ENCODE measurements around the gene MMP14.
A peak's percentile ranks its signal among the peaks of the same experiment; 100 is the strongest.
"Not testable (repeated sequence)": the region's sequence is repeated elsewhere in the genome, so short reads cannot be mapped to it uniquely, and the experiment has no call there.

Gene MMP14

DNA sequence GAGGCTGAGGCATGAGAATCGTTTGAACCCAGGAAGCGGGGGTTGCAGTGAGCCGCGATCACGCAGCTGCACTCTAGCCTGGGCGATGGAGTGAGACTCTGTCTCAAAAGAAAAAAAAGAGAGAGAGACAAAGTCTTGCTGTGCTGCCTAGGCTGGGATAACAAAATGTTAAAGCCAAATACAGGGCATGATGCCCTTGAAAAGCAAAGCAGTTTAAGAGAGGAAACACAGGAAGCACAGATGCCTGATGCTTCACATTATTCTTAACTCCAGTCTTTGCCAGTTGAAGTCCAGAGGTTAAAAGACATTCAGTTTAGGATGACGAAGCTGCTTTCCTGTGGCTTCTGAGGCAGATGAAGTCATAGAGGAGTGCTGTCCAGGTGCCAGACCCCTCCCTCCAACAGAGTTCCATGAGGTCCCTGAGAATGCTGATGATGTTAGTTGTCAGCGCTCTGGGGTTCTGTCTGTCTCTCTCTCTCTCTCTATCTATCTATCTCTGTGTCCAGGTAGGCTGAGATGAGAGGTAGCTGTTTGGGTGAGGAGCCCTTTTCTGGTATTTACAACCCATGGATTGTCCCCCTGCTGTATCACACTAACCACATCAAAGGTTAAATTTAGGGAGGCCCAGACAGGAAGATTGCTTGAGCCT lies 11.6 kb upstream of the MMP14 start:
- peak in 1 of 2 experiments; percentile 56 for DNase-seq
- TF ChIP-seq GATA1 (IDR thresholded peaks at IDR 0.05; ENCODE audit: low read depth, low read length) (no peak), POLR2A (IDR thresholded peaks at IDR 0.05; ENCODE audit: low read length) (no peak)

DNA sequence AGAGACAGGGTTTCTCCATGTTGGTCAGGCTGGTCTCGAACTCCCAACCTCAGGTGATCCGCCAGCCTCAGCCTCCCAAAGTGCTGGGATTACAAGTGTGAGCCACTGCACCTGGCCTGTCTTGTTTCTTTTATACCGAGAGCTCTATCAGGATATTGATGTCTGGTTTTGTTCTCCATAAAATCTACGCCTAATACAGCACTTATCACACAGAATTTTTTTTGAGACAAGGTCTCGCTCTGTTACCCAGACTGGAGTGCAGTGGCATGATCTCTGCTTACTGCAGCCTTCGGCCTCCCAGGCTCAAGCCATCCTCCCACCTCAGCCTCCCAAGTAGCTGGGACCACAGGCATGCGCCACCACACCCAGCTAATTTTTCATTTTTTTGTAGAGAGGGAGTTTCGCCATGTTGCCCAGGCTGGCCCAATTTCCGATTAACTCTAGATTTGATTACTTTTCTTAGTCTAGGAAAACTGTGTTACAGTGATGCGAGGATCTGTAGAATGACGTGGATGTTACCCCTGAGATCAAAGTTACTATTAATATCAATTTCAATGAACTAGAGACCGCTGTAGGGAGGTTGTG lies 7.2 kb upstream of the MMP14 start:
- not testable (repeated sequence) for DNase-seq

- peak; percentile 91 to 93 for DNase-seq
- TF ChIP-seq POLR2A (IDR thresholded peaks at IDR 0.05; ENCODE audit: low read length) (peak; percentile 66), GATA1 (IDR thresholded peaks at IDR 0.05; ENCODE audit: low read depth, low read length) (no peak)
These were observed 6.5 kb upstream of the MMP14 start, which contains the start of gene MRPL52 for GRCh38 chr14:22829661-22830442. Gene MRPL52, plus strand, starts transcription at chr14:22829887. Its CDS starts 26 bp downstream, at chr14:22829913.

DNA sequence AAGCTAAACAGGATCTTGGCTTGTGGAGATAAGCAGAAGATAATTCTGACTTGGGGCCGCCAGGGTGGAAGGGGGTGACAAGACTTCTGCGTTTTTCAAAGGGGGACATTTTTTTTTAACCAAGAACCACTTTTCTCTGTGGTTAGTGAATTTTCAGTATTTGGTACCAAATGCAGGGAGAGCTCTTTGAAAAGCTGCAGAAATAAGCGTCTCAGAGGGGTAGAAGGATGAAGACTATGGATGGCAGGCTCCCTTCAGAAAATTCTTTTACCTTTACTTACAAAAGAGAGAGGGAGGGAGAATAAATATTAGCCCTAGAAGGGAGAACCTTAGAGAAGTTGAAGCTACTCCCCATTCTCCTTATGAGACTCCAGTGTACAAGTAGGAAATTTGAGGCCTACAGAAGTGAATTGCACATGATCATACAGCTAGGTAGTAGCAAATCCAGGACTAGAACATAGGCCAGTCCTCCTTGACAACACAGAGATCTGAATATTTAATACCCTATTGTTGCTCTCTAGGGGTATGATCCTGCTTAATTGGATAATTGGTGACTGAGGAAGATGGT lies 5.9 kb upstream of the MMP14 start:
- TF ChIP-seq POLR2A (IDR thresholded peaks at IDR 0.05; ENCODE audit: low read length) (no peak), GATA1 (IDR thresholded peaks at IDR 0.05; ENCODE audit: low read depth, low read length) (no peak)
- peak; percentile 57 to 60 for DNase-seq

GRCh38 chr14:22835505-22835904 lies 880 bp upstream of the MMP14 start:
- TF ChIP-seq POLR2A (IDR thresholded peaks at IDR 0.05; ENCODE audit: low read length) (no peak), GATA1 (IDR thresholded peaks at IDR 0.05; ENCODE audit: low read depth, low read length) (no peak)
- DNase-seq, result no peak

GRCh38 chr14:22837114-22837749 lies 847 bp downstream of the MMP14 start:
- DNase-seq, result peak; percentile 69 to 70
- TF ChIP-seq POLR2A (IDR thresholded peaks at IDR 0.05; ENCODE audit: low read length), result peak; percentile 56
- no peak for TF ChIP-seq GATA1 (IDR thresholded peaks at IDR 0.05; ENCODE audit: low read depth, low read length)

DNA sequence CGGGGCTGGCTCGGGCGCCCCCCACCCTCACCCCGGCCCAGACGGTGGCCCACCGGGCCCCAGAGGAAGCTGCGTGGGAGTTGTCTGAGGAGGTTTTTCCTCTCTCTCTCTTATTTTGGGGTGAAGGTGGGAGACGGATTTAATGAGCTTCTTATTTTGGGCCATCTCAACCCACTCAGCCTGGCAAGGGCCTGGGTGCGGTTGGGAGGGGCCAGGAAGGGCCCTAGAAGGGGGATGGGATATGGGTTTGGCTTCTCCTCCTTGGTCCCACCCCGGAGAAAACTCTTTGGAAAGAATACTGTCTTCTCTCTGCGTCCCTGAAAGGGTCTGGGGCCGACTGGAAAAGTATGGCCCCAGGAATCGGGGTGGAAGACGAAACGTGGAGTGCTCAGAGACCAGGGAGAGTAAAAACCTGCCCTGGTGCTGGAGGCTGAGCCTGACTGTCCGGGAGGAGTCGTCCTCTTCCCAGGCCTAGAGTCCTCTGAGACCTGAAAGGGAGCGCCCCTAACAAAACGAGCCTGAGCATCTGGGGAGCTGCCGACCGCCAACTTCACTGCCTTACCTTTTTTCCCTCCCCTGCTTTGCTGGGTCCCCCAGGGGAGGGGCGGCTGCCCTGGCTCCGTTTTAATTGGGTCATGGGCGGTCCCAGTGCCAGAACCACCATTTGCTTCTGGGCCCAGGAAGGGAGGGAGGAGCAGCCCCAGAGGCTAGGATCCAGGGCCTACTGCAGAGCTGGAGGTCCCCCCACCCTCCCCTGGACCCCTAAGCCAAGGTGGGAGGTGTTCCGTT lies 1.6 kb downstream of the MMP14 start:
- DNase-seq, result no peak
- TF ChIP-seq GATA1 (IDR thresholded peaks at IDR 0.05; ENCODE audit: low read depth, low read length) (no peak), POLR2A (IDR thresholded peaks at IDR 0.05; ENCODE audit: low read length) (no peak)

- TF ChIP-seq GATA1 (IDR thresholded peaks at IDR 0.05; ENCODE audit: low read depth, low read length), result no peak
- TF ChIP-seq POLR2A (IDR thresholded peaks at IDR 0.05; ENCODE audit: low read length), result no peak
- DNase-seq, result no peak
These were observed 2.3 kb downstream of the MMP14 start for GRCh38 chr14:22838631-22839041.

DNA sequence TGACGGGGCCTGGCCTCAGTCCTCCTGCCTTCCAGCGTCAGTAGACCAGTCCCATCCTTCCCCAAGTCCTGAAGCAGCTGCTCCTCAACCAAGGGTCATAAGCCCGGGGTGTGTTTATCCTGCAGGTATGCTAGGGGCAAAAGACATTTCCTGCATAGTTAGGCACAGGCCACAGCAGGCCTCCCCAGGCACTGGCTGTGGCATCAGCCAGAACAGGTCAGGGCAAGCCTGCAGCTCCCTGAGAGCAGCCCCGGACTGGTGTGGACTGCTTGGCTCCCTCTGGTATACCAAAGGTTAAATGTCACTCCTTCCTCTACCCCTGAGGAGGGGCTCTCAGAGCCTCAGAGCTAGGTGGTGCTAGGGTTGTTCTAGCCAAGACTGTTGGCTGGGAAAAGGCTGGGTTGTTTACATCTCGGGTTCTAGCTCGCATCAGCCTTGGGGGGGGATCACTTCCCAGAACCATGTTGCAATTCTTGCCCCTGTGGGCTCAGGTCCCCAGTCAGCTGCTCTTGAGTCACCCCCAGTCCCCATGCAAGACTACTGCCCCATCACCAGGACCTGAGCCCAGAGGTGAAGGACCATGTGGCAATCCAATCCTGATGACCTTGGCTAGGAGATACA lies 2.9 kb downstream of the MMP14 start:
- TF ChIP-seq POLR2A (IDR thresholded peaks at IDR 0.05; ENCODE audit: low read length), result no peak
- no peak for TF ChIP-seq GATA1 (IDR thresholded peaks at IDR 0.05; ENCODE audit: low read depth, low read length)
- no peak for DNase-seq

GRCh38 chr14:22841311-22841710 lies 4.9 kb downstream of the MMP14 start:
- TF ChIP-seq GATA1 (IDR thresholded peaks at IDR 0.05; ENCODE audit: low read depth, low read length) (no peak), POLR2A (IDR thresholded peaks at IDR 0.05; ENCODE audit: low read length) (no peak)
- no peak for DNase-seq

- TF ChIP-seq POLR2A (IDR thresholded peaks at IDR 0.05; ENCODE audit: low read length) (no peak), GATA1 (IDR thresholded peaks at IDR 0.05; ENCODE audit: low read depth, low read length) (no peak)
- DNase-seq, result no peak
These were observed 5.4 kb downstream of the MMP14 start for GRCh38 chr14:22841769-22842168.

GRCh38 chr14:22842211-22843122 lies 6.1 kb downstream of the MMP14 start:
- TF ChIP-seq POLR2A (IDR thresholded peaks at IDR 0.05; ENCODE audit: low read length) (no peak), GATA1 (IDR thresholded peaks at IDR 0.05; ENCODE audit: low read depth, low read length) (no peak)
- DNase-seq, result no peak

Measured in erythroblast (primary cell).